ENCODE measurements around the gene CLCN6. TPM values are rescaled to one million over a fixed set of nuclear protein-coding genes. Genes with fewer than 3 reads are reported as not detected.

CLCN6 gene
- total and polyA plus RNA-seq, 2 of the 13 experiments (the other 11 are each of a cell fraction or from before 2014, with no cell fraction given) = 14.9 to 19.3 TPM

DNA sequence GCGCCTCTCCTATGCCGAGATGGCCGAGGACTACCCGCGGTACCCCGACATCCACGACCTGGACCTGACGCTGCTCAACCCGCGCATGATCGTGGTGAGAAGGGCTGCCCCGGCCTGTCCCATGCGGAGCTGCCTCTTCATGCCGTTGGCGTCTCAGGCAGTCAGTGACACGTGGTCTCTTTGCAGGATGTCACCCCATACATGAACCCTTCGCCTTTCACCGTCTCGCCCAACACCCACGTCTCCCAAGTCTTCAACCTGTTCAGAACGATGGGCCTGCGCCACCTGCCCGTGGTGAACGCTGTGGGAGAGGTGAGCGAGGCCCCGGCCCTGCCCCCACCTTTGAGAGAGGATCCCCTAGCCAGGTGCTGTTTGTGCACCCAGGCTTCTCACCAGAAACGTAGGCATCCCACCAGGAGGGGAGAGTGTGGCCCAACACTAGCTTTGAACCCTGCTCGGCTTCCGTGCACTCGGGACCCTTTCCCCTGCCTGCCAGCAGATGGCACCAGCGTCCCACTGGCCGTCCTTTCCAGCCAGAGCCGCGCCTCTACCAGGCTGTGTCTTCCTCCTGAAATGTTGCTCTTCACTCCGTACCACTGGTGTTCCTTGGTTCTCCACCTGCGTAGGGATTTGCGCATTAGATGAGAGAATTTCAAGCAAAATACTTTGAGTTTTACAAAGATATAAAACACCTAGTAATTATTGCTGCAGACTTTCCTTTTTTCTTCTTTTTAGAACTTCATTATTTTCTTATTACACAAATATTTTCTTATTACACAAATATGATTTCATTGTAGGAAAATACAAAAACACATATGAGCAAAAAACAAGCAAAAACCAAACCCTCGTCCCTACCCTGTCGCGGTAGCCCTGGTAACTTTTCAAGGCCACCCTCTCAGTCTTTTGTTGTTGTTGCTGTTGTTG is 32.6 kb downstream of the CLCN6 start (continued):
- TF ChIP-seq SKI (IDR thresholded peaks at IDR 0.05; ENCODE audit: partially characterized antibody) = no peak
- no peak for TF ChIP-seq LCORL (IDR thresholded peaks at IDR 0.05)
- no peak for TF ChIP-seq LCORL (CRISPR knock-in tag; IDR thresholded peaks at IDR 0.05)
- no peak; the same call in 1 of the 2 replicates for TF ChIP-seq ZNF274 (CRISPR knock-in tag; IDR thresholded peaks at IDR 0.05)
- TF ChIP-seq REPIN1 (CRISPR knock-in tag; IDR thresholded peaks at IDR 0.05; ENCODE audit: borderline replicate concordance, low read depth) = no peak
- TF ChIP-seq, protein P1, sequence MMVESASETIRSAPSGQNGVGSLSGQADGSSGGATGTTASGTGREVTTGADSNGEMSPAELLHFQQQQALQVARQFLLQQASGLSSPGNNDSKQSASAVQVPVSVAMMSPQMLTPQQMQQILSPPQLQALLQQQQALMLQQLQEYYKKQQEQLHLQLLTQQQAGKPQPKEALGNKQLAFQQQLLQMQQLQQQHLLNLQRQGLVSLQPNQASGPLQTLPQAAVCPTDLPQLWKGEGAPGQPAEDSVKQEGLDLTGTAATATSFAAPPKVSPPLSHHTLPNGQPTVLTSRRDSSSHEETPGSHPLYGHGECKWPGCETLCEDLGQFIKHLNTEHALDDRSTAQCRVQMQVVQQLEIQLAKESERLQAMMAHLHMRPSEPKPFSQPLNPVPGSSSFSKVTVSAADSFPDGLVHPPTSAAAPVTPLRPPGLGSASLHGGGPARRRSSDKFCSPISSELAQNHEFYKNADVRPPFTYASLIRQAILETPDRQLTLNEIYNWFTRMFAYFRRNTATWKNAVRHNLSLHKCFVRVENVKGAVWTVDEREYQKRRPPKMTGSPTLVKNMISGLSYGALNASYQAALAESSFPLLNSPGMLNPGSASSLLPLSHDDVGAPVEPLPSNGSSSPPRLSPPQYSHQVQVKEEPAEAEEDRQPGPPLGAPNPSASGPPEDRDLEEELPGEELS (CRISPR knock-in tag; IDR thresholded peaks at IDR 0.05) = no peak
- TF ChIP-seq ZNF780A (CRISPR knock-in tag; IDR thresholded peaks at IDR 0.05) = no peak
- no peak for TF ChIP-seq CREB1 (IDR thresholded peaks at IDR 0.05)
- TF ChIP-seq CREB1 (CRISPR knock-in tag; IDR thresholded peaks at IDR 0.05) = no peak
- TF ChIP-seq ZNF331 (CRISPR knock-in tag; IDR thresholded peaks at IDR 0.05) = 0 out of 2 replicates have a peak, but pooled peaks have one; percentile 37
- peak; percentile 41; the same call in 1 of the 2 replicates for TF ChIP-seq RXRB (CRISPR knock-in tag; IDR thresholded peaks at IDR 0.05; ENCODE audit: borderline replicate concordance)
- TF ChIP-seq ZNF230 (CRISPR knock-in tag; IDR thresholded peaks at IDR 0.05) = no peak
- TF ChIP-seq, protein P2, sequence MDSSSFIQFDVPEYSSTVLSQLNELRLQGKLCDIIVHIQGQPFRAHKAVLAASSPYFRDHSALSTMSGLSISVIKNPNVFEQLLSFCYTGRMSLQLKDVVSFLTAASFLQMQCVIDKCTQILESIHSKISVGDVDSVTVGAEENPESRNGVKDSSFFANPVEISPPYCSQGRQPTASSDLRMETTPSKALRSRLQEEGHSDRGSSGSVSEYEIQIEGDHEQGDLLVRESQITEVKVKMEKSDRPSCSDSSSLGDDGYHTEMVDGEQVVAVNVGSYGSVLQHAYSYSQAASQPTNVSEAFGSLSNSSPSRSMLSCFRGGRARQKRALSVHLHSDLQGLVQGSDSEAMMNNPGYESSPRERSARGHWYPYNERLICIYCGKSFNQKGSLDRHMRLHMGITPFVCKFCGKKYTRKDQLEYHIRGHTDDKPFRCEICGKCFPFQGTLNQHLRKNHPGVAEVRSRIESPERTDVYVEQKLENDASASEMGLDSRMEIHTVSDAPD (CRISPR knock-in tag; IDR thresholded peaks at IDR 0.05) = no peak
- TF ChIP-seq SCMH1 (CRISPR knock-in tag; IDR thresholded peaks at IDR 0.05; ENCODE audit: borderline replicate concordance) = no peak
- TF ChIP-seq BORCS8-MEF2B (CRISPR knock-in tag; IDR thresholded peaks at IDR 0.05) = peak; percentile 38; the same call in 1 of the 2 replicates
- TF ChIP-seq KLF11 (CRISPR knock-in tag; IDR thresholded peaks at IDR 0.05) = no peak
- peak; percentile 84; the same call in 1 of the 2 replicates for TF ChIP-seq MIER2 (CRISPR knock-in tag; IDR thresholded peaks at IDR 0.05)
- TF ChIP-seq RAD21 (CRISPR knock-in tag; IDR thresholded peaks at IDR 0.05) = peak; percentile 96
- peak; percentile 79 for TF ChIP-seq SMC3 (IDR thresholded peaks at IDR 0.05; ENCODE audit: low read length)
- no peak for TF ChIP-seq PHF5A (CRISPR knock-in tag; IDR thresholded peaks at IDR 0.05; ENCODE audit: low read depth, unreplicated experiment)
- TF ChIP-seq, protein P3, sequence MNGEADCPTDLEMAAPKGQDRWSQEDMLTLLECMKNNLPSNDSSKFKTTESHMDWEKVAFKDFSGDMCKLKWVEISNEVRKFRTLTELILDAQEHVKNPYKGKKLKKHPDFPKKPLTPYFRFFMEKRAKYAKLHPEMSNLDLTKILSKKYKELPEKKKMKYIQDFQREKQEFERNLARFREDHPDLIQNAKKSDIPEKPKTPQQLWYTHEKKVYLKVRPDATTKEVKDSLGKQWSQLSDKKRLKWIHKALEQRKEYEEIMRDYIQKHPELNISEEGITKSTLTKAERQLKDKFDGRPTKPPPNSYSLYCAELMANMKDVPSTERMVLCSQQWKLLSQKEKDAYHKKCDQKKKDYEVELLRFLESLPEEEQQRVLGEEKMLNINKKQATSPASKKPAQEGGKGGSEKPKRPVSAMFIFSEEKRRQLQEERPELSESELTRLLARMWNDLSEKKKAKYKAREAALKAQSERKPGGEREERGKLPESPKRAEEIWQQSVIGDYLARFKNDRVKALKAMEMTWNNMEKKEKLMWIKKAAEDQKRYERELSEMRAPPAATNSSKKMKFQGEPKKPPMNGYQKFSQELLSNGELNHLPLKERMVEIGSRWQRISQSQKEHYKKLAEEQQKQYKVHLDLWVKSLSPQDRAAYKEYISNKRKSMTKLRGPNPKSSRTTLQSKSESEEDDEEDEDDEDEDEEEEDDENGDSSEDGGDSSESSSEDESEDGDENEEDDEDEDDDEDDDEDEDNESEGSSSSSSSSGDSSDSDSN (CRISPR knock-in tag; IDR thresholded peaks at IDR 0.05) = no peak
- no peak for TF ChIP-seq RCOR2 (CRISPR knock-in tag; IDR thresholded peaks at IDR 0.05)
- TF ChIP-seq MTF1 (CRISPR knock-in tag; IDR thresholded peaks at IDR 0.05) = no peak
- TF ChIP-seq, protein P4, sequence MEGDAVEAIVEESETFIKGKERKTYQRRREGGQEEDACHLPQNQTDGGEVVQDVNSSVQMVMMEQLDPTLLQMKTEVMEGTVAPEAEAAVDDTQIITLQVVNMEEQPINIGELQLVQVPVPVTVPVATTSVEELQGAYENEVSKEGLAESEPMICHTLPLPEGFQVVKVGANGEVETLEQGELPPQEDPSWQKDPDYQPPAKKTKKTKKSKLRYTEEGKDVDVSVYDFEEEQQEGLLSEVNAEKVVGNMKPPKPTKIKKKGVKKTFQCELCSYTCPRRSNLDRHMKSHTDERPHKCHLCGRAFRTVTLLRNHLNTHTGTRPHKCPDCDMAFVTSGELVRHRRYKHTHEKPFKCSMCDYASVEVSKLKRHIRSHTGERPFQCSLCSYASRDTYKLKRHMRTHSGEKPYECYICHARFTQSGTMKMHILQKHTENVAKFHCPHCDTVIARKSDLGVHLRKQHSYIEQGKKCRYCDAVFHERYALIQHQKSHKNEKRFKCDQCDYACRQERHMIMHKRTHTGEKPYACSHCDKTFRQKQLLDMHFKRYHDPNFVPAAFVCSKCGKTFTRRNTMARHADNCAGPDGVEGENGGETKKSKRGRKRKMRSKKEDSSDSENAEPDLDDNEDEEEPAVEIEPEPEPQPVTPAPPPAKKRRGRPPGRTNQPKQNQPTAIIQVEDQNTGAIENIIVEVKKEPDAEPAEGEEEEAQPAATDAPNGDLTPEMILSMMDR (CRISPR knock-in tag; IDR thresholded peaks at IDR 0.05) = peak; percentile 99

Data from HepG2 (cell line).